OCI-LY7 (cell line): ENCODE results near the gene UBE2M.

Experiments
- EZH2phosphoT487 ChIP-seq: fragments of 200-600 bp; sonication (generic); IDR thresholded peaks from 2 replicates; pipeline ENCODE4 v1.6.1; 2018; ENCODE audit warnings: low read depth, borderline replicate concordance, mild to moderate bottlenecking, mixed run types, antibody characterized with exemption, low read length, moderate library complexity, mixed read lengths
- TF ChIP-seq, protein P1 (sequence below): fragments of 200-600 bp; sonication (generic); conservative IDR thresholded peaks from 2 replicates; pipeline ENCODE4 v1.5.1; 2014; ENCODE audit warnings: mild to moderate bottlenecking, antibody characterized with exemption, low read length, moderate library complexity, mixed read lengths

DNA sequence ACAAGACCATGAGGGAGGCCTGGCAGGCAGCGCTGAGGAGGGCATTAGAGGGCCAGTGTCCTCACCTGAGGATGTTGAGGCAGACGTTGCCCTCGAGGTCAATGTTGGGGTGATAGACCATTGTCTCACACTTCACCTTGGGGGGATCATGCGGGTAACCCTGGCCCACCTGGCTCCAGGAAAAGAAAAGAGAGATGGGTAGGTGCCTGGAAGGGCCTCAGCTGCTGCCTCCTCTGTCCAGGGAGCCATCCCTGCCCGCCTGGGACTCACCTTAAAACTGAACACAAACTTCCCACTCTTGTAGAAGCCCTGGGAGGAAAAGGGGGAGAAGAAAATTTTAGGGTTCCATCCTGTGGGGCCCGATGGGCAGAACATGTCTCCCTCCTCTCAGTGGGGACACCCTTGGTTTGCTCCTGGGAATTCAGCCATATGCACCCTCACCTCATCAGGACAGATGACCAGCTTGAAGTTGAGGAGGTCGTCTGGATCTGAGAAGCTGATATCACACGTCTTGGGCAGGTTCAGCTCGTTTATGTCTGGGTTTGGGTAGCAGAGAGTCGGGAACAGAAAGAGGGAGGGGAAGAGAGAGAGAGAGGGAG is 1.7 kb downstream of the UBE2M start:
- TF ChIP-seq, protein P1, sequence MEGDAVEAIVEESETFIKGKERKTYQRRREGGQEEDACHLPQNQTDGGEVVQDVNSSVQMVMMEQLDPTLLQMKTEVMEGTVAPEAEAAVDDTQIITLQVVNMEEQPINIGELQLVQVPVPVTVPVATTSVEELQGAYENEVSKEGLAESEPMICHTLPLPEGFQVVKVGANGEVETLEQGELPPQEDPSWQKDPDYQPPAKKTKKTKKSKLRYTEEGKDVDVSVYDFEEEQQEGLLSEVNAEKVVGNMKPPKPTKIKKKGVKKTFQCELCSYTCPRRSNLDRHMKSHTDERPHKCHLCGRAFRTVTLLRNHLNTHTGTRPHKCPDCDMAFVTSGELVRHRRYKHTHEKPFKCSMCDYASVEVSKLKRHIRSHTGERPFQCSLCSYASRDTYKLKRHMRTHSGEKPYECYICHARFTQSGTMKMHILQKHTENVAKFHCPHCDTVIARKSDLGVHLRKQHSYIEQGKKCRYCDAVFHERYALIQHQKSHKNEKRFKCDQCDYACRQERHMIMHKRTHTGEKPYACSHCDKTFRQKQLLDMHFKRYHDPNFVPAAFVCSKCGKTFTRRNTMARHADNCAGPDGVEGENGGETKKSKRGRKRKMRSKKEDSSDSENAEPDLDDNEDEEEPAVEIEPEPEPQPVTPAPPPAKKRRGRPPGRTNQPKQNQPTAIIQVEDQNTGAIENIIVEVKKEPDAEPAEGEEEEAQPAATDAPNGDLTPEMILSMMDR, result no peak
- TF ChIP-seq EZH2phosphoT487, result no peak
